ENCODE results near the gene ZNF613. TPM values are rescaled to one million over a fixed set of nuclear protein-coding genes. Genes with fewer than 3 reads are reported as not detected.

Gene ZNF613
- total RNA-seq: 1 to 10 TPM; 2.0 to 2.2 TPM

GRCh38 chr19:51926784-51927741 lies at the start of gene ZNF613:
Gene ZNF613 (plus strand): TSS chr19:51927472. CDS start chr19:51936221, 8,749 bp downstream.
- peaks cover 9% of the 10 kb centered on the region for H3K9me3 ChIP-seq
- peak within 1 kb of the TSS; percentile 75 to 87 for H3K27ac ChIP-seq
- H3K4me1 ChIP-seq (ENCODE audit: control insufficient read depth in 1 of 2, low read depth in 2 of 2): peaks cover 3 to 12% of the 10 kb centered on the region in 2 donors
- H3K36me3 ChIP-seq: peaks cover 16% of the 10 kb centered on the region
- ATAC-seq (ENCODE audit: insufficient number of reproducible peaks, low FRiP score, low read depth) (peak; percentile 92), DNase-seq (ENCODE audit: low spot score) (peak; percentile 52)
- no peak for TF ChIP-seq CTCF (IDR thresholded peaks at IDR 0.05)
- H3K27me3 ChIP-seq (replicated peaks; ENCODE audit: insufficient read depth): no peaks in the 10 kb centered on the region
- H3K4me3 ChIP-seq: peak within 1 kb of the TSS; percentile 90

- TF ChIP-seq CTCF (IDR thresholded peaks at IDR 0.05): no peak
- Histone ChIP-seq H3K4me1 (ENCODE audit: control insufficient read depth in 1 of 2, low read depth in 2 of 2) (peaks cover 0 to 7% of the 10 kb centered on the region in 2 donors), H3K4me3 (no peak overlapping the region), H3K36me3 (peaks cover 31% of the 10 kb centered on the region), H3K27me3 (replicated peaks; ENCODE audit: insufficient read depth) (no peaks in the 10 kb centered on the region), H3K9me3 (peaks cover 20% of the 10 kb centered on the region), H3K27ac (no peak overlapping the region)
- ATAC-seq (ENCODE audit: insufficient number of reproducible peaks, low FRiP score, low read depth): no peak
- no peak for DNase-seq (ENCODE audit: low spot score)
These were observed 44.8 kb upstream of the ZNF613 start for GRCh38 chr19:51882518-51882917.

- no peak for TF ChIP-seq CTCF (IDR thresholded peaks at IDR 0.05)
- peaks cover 13% of the 10 kb centered on the region for H3K9me3 ChIP-seq
- no peak overlapping the region for H3K27ac ChIP-seq
- peaks cover 0 to 7% of the 10 kb centered on the region in 2 donors for H3K4me1 ChIP-seq (ENCODE audit: control insufficient read depth in 1 of 2, low read depth in 2 of 2)
- no peaks in the 10 kb centered on the region for H3K27me3 ChIP-seq (replicated peaks; ENCODE audit: insufficient read depth)
- DNase-seq (ENCODE audit: low spot score) (no peak), ATAC-seq (ENCODE audit: insufficient number of reproducible peaks, low FRiP score, low read depth) (no peak)
- peaks cover 11% of the 10 kb centered on the region for H3K36me3 ChIP-seq
- H3K4me3 ChIP-seq: no peak overlapping the region
These were observed 42.6 kb upstream of the ZNF613 start for GRCh38 chr19:51884713-51885112.

GRCh38 chr19:51887522-51888498 lies 39.5 kb upstream of the ZNF613 start, which contains the start of gene ZNF577:
Gene ZNF577 (minus strand): TSS chr19:51887951. CDS start chr19:51880382, 7,569 bp downstream.
- no peak for TF ChIP-seq CTCF (IDR thresholded peaks at IDR 0.05)
- Histone ChIP-seq H3K9me3 (peaks cover 39% of the 10 kb centered on the region), H3K27ac (peak within 1 kb of the TSS; percentile 58 to 73), H3K4me3 (peak within 1 kb of the TSS; percentile 89), H3K27me3 (replicated peaks; ENCODE audit: insufficient read depth) (no peaks in the 10 kb centered on the region), H3K4me1 (ENCODE audit: control insufficient read depth in 1 of 2, low read depth in 2 of 2) (peaks cover 0 to 7% of the 10 kb centered on the region in 2 donors), H3K36me3 (peaks cover 27% of the 10 kb centered on the region)
- ATAC-seq (ENCODE audit: insufficient number of reproducible peaks, low FRiP score, low read depth) (peak; percentile 82), DNase-seq (ENCODE audit: low spot score) (peak; percentile 63)

Data from thoracic aorta (tissue), 2 donors.